HL-60/S4 treated with retinoic acid at 250 ng/mL for 4 days and 3 days (cell line): ENCODE results near the gene TXNDC11.

Source experiments
- in situ Hi-C: fragments of 300-500 bp; cut with MboI; formaldehyde crosslinking; loops from 2 replicates; pipeline ENCODE4 v1.7.0; 2022; ENCODE audit warnings: low sequenced_read_pairs

TXNDC11 gene

GRCh38 chr16:11752856-11753255 lies 10.2 kb upstream of the TXNDC11 start:
- in situ Hi-C loops = no loop called here

DNA sequence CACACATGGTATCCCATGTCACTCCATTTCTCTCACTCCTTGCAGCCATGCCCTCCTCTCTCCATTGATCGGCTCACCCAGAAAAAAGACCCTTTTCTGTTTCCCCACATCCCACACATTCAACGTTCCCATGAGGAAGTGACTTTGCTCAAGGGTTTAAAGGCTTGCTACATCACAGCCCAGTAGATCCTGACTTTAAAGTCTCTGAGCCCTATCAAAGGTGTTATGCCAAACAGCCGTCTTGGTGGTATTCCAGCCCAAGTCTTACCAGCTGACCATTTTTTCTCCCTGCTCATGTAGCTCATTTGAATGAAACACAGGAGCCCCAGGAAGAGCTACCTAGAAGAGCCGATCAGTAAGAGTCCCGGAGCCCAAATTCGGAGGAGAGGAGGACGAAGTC lies 7.4 kb upstream of the TXNDC11 start:
- in situ Hi-C loops = no loop called here

DNA sequence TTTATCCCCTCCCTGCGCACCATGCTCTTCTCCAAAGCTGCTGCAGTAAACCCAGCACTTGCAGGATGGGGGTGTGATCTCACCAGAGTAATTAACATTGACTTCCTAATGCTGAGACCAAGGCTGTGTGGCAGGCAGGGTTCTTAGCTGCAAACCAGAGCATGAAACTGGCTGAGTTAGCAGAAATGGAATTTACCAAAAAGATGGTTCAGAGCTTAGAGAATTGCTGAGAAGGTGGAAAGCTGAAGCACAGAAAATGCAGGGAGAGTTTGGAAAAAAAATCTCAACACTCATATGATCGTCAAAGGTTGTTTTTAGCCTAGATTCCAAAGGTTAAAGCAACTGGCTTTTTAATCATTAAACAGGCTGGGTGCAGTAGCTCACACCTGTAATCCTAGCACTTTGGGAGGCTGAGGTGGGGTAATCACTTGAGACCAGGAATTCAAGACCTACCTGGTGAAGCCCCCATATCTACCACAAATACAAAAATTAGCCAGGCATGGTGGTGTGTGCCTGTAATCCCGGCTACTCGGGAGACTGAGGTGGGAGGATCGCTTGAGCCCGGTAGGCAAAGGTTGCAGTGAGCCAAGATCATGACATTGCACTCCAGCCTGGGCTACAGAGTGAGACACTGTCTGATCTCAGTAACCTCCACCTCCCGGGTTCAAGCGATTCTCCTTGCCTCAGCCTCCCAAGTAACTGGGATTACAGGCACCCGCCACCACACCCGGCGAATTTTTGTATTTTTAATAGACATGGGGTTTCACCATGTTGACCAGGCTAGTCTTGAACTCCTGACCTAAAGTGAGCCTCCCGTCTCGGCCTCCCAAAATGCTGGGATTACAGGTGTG lies 6.0 kb upstream of the TXNDC11 start:
- in situ Hi-C loops = no loop called here

DNA sequence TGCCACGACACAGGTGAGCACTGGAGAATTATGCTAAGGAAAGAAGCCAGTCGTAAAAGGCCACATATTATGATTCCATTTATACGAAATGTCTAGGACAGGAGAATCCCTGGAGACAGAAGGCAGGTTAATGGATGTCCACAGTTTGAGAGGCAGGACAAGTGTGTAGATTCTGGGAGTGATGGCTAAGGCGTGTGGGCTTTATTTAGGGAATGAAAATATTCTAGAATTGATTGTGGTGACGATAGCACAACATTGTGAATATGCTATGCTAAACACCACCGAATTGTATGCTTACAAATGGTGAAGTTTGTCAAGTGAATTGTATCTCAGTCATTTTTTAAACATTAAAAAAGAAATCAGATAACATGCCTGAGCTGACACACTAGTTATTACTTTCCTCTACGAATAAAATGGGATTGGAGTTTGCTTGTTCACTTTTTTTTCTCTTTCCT lies 5.3 kb upstream of the TXNDC11 start:
- in situ Hi-C loops = no loop called here

GRCh38 chr16:11744075-11744470 lies 1.4 kb upstream of the TXNDC11 start:
- in situ Hi-C loops = no loop called here

DNA sequence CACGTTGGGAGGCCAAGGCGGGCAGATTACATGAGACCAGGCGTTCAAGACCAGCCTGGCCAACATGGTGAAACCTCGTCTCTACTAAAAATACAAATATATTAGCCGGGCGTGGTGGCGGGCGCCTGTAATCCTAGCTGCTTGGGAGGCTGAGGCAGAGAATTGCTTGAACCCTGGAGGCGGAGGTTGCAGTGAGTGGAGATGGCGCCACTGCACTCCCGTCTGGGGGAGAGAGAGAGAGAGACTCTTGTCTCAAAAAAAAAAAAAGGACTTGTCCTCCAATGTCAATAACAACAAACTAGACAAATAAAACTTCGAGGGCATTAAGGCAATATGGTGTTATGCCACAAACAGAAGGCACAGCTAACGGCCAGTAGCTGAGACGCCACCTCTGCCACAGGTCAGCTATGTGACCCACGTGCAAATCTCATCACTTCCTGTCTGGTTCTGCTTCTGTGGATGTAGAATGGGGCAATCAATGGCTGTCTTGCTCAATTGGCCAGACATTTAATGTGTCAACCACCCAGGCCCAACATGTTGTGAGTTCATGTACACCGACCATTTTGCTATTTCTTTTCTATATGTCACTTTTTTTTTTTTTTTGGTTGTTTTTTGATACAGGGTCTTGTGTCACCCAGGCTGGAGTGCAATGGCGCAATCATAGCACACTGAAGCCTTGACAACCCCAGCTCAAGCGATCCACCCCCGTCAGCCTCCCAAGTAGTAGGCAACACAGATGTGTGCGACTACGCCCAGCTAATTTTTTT lies 834 bp upstream of the TXNDC11 start:
- in situ Hi-C loops = no loop called here

DNA sequence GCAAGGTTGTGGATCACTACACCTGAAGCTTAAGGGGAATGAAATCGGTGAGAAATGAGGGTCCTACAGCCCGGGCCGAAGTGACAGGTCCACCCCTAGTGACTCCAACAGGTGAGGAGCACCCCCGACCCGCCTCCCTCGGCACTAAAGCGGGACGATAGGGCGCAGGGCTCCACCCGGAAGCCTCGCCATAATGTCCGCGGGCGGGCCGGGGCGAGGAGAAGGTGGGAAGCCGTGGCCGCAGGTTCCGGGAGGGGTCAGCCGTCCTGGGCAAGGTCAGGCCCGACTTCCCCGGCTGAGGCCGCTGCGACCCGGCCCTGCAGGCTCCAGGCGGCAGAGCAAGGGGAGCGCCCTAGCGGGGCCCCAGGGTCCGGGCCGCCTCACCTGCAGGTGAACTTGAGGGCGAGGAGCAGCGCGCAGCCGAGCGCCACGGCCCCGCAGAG lies 543 bp downstream of the TXNDC11 start:
- in situ Hi-C loops = no loop called here

DNA sequence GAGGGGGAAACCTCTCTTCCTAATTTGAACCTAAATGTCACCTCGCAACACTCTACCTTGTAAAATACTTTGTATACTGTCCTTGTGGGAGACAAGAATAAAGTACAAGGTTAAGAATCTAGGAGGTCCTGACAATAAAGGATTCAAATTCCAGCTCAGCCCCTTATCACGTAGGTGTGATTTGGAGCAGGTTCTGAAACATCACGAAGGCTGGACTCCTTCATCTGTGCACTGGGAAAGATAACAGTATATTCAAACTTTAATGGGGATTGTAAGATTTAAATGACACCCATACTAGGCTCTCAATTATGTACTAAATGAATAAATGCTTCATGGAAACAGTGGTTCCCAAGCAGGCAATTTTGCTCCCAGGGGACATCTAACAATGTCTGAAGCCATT lies 2.1 kb downstream of the TXNDC11 start:
- in situ Hi-C loops = no loop called here

- in situ Hi-C loops = no loop called here
Observed at GRCh38 chr16:11738742-11739544, 3.7 kb downstream of the TXNDC11 start.

- in situ Hi-C loops = no loop called here
Observed at GRCh38 chr16:11737713-11738112, 4.9 kb downstream of the TXNDC11 start.

GRCh38 chr16:11736903-11737302 lies 5.8 kb downstream of the TXNDC11 start:
- in situ Hi-C loops = no loop called here

DNA sequence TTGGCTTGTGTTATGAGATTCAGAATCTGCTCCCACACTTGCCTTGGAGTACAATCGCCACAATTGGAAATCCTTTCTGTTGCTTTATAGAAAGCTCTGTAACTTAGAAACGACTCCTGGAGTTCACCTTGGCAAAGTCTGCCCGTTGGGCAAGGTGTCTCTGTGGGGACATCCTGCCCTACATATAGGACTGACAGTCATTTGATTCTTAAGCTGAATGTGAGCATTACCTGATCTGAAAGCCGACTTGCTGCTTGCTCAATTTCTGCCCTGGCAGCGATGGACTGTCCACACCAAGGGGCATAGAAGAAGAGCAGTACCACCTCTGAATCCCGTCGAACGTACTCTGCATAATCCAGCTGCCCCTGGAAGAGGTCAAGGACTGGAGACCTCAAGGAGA lies 6.9 kb downstream of the TXNDC11 start:
- in situ Hi-C loops = no loop called here

GRCh38 chr16:11734653-11735043 lies 8.0 kb downstream of the TXNDC11 start:
- in situ Hi-C loops = no loop called here

GRCh38 chr16:11734025-11734652 lies 8.5 kb downstream of the TXNDC11 start:
- in situ Hi-C loops = no loop called here

DNA sequence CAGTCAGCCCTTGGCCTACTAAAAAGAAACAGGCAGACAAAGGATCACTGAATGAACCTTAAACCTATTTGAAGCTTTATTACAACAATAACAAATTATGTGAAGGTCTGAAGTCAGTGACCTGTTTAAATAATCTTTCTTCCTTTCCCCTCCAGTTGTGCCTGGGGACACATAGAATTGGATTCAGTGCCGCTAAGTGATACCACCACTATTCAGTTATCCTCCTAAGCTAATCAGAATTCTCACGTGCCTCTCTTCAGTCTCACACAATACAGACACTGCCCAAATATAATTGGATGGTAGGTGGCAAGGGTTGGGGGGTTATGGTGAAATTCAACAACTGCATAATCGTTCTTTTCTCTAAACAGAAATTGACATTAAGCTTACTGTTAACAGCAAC lies 11.4 kb downstream of the TXNDC11 start:
- in situ Hi-C loops = no loop called here

DNA sequence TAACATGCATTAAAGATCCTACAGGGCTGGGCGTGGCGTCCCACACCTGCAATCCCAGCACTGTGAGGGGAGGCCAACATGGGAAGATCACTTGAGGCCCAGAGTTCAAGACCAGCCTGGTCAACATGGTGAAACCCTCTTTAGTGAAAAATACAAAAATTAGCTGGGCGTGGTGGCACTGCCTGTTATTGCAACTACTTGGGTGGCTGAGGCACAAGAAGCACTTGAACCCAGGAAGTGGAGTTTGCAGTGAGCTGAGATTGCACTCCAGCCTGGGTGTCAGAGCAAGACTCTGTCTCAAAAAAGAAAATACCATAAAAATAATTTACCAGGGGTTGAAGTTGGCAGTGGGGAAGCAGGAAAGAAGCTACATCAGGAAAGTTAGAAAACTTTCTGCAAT lies 12.9 kb downstream of the TXNDC11 start:
- in situ Hi-C loops = no loop called here

- in situ Hi-C loops = no loop called here
Observed at GRCh38 chr16:11727796-11728543, 14.7 kb downstream of the TXNDC11 start.

GRCh38 chr16:11726008-11726407 lies 16.6 kb downstream of the TXNDC11 start:
- in situ Hi-C loops = no loop called here

DNA sequence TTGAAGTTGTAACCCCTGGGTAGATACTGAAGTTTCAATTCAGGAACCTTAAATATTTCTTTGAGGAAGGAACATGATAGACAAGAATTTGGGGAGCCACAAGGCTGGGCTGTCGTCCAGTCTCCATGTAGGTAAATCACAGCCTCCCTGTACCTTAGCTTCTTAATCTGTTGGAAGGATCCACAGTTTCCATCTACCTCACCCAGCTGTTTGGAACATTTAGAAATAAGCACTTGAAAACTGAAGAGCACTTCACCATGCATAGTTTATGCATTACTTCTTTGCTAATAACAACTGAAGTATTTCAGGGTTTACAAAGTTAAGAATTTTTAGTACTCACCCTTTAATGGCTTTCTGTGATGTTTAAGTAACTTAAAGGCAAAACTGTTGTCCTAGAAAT lies 17.2 kb downstream of the TXNDC11 start:
- in situ Hi-C loops = no loop called here

- in situ Hi-C loops = loop anchor here (25.0 kb wide), 2 partner anchors 310 to 760 kb away; no protein-coding TSS in a partner anchor
Observed at GRCh38 chr16:11722468-11722808, 20.2 kb downstream of the TXNDC11 start.
